Thoracic aorta (tissue), 2 donors: ENCODE measurements around the gene RHEX. TPM values are rescaled to one million over a fixed set of nuclear protein-coding genes. Genes with fewer than 3 reads are reported as not detected.

ENCODE experiments used
- ATAC-seq: fragments of 150-250 bp; one replicate; pipeline ENCODE4 v1.8.0; 2017; ENCODE audit warnings: low read depth; ENCODE audit not compliant: insufficient number of reproducible peaks, low FRiP score
- DNase-seq: peaks from one replicate; pipeline ENCODE4 v3.0.0-alpha.2; 2020; ENCODE audit warnings: low spot score
- H3K27ac ChIP-seq, 2 donors: fragments of 200-600 bp; sonication (generic); 1 replicate in 1 of 2; 2 replicates in 1 of 2; pipeline ENCODE4 v1.5.1; 2016; ENCODE audit warnings: mild to moderate bottlenecking in 2 of 2, moderate library complexity in 2 of 2
- H3K27me3 ChIP-seq: fragments of 200-600 bp; sonication (generic); replicated peaks from 2 replicates; pipeline ENCODE4 v1.6.0; 2016; ENCODE audit warnings: mild to moderate bottlenecking; ENCODE audit not compliant: insufficient read depth
- H3K36me3 ChIP-seq: fragments of 200-600 bp; sonication (generic); one replicate; pipeline ENCODE4 v1.5.1; 2016
- H3K4me1 ChIP-seq, 2 donors: fragments of 200-600 bp; sonication (generic); 1 replicate in 1 of 2; 2 replicates in 1 of 2; pipeline versions ENCODE4 v1.5.1 to v1.6.0; 2016; ENCODE audit warnings: low read depth in 2 of 2, mild to moderate bottlenecking in 1 of 2; ENCODE audit not compliant: control insufficient read depth in 1 of 2
- H3K4me3 ChIP-seq: fragments of 200-600 bp; sonication (generic); 2 replicates; pipeline ENCODE4 v1.5.1; 2016; ENCODE audit warnings: mild to moderate bottlenecking
- H3K9me3 ChIP-seq: fragments of 200-600 bp; sonication (generic); 2 replicates; pipeline ENCODE4 v1.5.1; 2016
- total RNA-seq, 2 donors: library from RNA; depleted of rRNA; stranded (reverse); fragments of >200 nt; gene quantifications; one replicate each; pipeline versions ENCODE4 v1.1.0 to v1.2.3, GENCODE V29; 2016
- TF ChIP-seq, protein P1 (sequence below): fragments of 200-600 bp; sonication (generic); IDR thresholded peaks from one replicate; pipeline ENCODE4 v1.5.1; 2019; ENCODE audit warnings: antibody characterized with exemption

Gene RHEX
- total RNA-seq, 2 donors from 2014 or later, result 6.1 to 36.7 TPM

DNA sequence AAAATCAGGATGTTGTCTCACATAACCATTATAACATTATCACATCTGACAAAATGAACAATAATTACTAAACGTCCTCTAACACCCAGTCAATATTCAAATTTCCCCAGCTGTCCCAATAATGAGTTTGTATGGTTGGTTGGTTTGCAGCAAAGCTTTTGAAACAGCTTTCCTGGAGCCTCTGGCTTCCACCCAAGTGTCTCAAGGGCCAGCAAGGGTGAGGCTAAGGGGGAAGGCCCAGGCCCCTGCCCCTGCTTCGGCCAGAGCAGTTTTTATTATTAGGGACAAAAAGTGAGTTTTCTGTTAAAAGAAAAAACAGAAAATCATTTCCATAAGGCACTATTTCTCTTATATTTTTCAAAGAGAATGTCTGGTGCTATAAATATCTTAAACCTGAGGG, 83.3 kb downstream of the RHEX start:
- no peak overlapping the region for H3K4me3 ChIP-seq
- H3K27ac ChIP-seq, result no peak overlapping the region
- TF ChIP-seq, protein P1, sequence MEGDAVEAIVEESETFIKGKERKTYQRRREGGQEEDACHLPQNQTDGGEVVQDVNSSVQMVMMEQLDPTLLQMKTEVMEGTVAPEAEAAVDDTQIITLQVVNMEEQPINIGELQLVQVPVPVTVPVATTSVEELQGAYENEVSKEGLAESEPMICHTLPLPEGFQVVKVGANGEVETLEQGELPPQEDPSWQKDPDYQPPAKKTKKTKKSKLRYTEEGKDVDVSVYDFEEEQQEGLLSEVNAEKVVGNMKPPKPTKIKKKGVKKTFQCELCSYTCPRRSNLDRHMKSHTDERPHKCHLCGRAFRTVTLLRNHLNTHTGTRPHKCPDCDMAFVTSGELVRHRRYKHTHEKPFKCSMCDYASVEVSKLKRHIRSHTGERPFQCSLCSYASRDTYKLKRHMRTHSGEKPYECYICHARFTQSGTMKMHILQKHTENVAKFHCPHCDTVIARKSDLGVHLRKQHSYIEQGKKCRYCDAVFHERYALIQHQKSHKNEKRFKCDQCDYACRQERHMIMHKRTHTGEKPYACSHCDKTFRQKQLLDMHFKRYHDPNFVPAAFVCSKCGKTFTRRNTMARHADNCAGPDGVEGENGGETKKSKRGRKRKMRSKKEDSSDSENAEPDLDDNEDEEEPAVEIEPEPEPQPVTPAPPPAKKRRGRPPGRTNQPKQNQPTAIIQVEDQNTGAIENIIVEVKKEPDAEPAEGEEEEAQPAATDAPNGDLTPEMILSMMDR, result no peak
- no peak for ATAC-seq
- H3K9me3 ChIP-seq, result no peaks in the 10 kb centered on the region
- H3K36me3 ChIP-seq, result no peaks in the 10 kb centered on the region
- no peaks in the 10 kb centered on the region for H3K27me3 ChIP-seq
- no peak for DNase-seq
- H3K4me1 ChIP-seq, result no peaks in the 10 kb centered on the region

DNA sequence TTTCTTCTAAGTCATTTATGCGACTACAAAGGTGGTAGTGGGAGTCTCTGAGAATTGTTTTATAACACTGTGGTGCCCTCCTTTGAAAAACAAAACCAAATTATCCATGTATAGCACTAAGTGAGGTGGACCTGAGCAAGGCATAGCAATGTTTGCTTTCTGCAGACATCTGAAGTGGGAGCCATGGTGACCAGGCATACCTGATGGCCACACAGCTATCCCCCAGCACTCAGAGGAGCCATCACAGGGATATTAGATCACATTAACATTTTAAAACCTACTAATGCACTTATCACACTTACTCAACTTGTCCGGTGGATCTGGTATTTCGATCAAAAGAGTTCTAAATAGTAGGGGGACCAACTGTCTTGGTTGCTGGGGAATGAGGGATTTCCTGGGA, 89.0 kb downstream of the RHEX start:
- ATAC-seq (no peak), DNase-seq (no peak)
- Histone ChIP-seq H3K36me3 (no peaks in the 10 kb centered on the region), H3K4me3 (no peak overlapping the region), H3K9me3 (no peaks in the 10 kb centered on the region), H3K4me1 (no peaks in the 10 kb centered on the region), H3K27ac (no peak overlapping the region), H3K27me3 (no peaks in the 10 kb centered on the region)
- TF ChIP-seq, protein P1, result no peak

DNA sequence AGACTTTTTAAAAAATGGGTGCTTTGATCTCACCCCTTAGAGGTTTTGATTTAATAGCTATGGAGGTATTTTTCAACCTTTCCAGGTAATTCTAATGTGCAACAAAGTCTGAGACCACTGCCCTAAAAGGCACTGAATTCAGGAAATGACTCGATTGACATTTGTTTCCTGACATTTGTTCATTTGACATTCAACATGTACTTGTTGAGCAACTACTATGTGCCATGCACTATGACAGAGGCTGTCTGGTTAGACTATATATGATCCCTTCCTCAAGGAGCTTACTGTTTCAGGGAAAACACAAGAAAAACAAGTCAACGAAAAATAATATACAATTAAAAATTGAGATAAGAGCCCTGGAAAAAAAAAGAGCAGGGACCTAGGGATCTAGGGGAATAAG, 89.8 kb downstream of the RHEX start:
- H3K9me3 ChIP-seq, result no peaks in the 10 kb centered on the region
- DNase-seq, result no peak
- no peak overlapping the region for H3K27ac ChIP-seq
- H3K27me3 ChIP-seq, result no peaks in the 10 kb centered on the region
- TF ChIP-seq, protein P1, result no peak
- ATAC-seq, result no peak
- H3K4me1 ChIP-seq, result no peaks in the 10 kb centered on the region
- no peak overlapping the region for H3K4me3 ChIP-seq
- no peaks in the 10 kb centered on the region for H3K36me3 ChIP-seq

DNA sequence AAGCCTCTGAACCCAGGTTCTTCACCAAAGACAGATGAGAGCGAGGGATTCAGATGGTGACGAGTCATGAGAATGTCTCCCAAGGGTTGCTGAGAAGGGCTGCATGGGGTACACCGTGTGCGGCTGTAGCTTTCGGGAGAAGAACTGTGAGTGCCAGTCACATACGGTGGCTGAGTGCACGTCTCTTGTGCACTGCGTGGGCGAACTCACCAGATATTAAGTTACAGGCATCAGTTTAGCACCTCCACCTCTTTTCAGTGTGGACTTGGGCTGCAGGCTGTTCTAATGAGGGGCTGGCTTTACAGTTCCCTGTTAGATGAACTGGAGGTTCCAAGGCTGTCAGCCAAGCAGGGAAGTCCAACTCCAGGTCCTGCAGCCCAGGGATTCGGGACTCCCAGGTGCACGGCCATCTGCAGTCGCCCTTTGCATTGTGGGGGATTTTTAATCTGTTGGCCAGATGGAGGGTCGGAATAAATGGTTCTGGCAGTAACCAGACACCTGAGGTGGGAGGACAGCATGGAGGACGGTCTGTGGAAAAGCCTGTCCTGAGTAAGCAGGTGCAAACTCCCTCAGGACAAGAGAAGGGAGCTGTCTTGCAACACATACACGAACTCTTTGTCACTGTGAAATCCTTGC, 90.7 kb downstream of the RHEX start:
- ATAC-seq (no peak), DNase-seq (no peak)
- Histone ChIP-seq H3K9me3 (no peaks in the 10 kb centered on the region), H3K27ac (no peak overlapping the region), H3K4me3 (no peak overlapping the region), H3K27me3 (no peaks in the 10 kb centered on the region), H3K36me3 (no peaks in the 10 kb centered on the region), H3K4me1 (no peaks in the 10 kb centered on the region)
- TF ChIP-seq, protein P1, result no peak

DNA sequence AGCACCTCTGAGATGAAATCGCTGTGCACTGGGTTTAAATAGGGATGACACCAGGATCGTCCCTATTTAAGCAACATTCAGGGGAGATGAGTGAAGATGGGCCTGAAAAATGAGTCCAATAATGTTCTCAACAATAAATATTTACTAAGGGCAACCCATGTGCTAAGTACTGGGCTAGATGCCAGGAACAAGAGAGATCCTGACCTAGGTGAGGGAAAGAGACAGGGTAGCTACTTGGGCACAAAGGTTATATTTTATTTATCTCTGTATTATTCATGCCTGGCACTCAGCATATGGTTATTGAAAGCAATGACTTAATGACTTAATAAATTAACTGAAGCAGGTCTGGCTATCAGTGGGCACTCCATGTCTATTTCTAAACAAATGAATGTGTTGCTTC, 91.6 kb downstream of the RHEX start:
- Histone ChIP-seq H3K27ac (no peak overlapping the region), H3K4me3 (no peak overlapping the region), H3K9me3 (no peaks in the 10 kb centered on the region), H3K27me3 (no peaks in the 10 kb centered on the region), H3K36me3 (no peaks in the 10 kb centered on the region), H3K4me1 (no peaks in the 10 kb centered on the region)
- no peak for ATAC-seq
- TF ChIP-seq, protein P1, result no peak
- DNase-seq, result no peak
